GM19324 (cell line): ENCODE measurements around the gene TFDP2.
"Not testable (repeated sequence)": the region's sequence is repeated elsewhere in the genome, so short reads cannot be mapped to it uniquely, and the experiment has no call there.

ENCODE experiments used
- ATAC-seq: cut with Tn5 transposase; IDR thresholded peaks from one replicate; pipeline ENCODE4 v1.9.1; 2021; ENCODE audit warnings: mild to moderate bottlenecking, moderate library complexity; ENCODE audit not compliant: unreplicated experiment, low FRiP score

The TFDP2 gene

DNA sequence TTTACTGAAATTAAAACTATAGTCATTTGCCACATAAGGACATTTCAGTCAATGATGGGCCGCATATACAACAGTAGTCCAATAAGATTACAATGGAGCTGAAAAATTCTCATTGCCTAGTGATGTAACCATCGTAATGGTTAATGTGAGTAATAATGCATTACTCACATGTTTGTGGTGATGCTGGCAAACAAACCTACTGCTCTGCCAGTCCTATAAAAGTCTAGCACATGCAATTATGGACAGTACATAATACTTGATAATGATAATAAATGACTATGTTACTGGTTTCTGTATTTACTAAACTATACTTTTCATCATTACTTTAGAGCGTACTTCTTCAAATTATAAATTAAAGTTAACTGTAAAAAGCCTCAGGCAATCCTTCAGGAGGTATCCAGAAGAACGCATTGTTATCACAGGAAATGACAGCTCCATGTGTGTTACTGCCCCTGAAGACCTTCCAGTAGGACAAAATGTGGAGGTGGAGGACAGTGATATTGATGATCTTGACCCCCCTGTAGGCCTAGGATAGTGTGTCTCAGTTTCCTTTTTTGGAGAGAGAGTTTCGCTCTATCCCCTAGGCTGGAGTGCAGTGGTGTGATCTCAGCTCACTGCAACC lies 170.2 kb downstream of the TFDP2 start:
- no peak for ATAC-seq

DNA sequence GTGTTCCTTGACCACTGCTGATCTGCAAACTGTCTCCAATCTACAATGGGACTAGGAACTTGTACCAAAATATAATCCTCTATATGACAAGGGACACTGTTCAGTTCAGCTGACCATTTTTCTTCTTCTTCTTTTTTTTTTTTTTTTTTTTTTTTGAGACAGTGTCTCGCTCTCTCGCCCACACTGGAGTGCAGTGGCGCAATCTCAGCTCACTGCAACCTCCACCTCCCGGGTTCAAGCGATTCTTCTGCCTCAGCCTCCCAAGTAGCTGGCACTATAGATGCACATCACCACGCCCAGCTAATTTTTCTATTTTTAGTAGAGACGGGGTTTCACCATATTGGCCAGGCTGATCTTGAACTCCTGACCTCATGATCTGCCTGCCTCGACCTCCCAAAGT lies 174.6 kb downstream of the TFDP2 start:
- ATAC-seq, result not testable (repeated sequence)

DNA sequence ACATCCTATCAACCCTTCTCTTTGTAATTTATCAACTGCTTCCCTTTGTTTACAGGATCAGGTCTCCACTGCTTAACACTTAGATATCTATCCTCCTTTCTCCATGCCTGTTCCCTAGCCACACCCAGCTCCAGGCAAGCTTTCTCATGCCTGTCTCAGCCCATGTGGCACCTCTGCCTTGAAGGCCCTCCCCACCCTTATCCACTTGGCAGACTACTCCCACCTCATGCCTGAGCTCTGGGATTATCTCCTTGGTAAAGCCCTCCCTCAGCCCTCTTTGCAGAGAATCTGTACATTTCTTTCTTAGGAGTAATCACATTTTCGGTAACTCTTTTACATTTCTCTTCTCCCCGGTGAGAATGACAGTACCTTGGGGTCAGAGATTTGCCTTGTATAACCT lies 176.9 kb downstream of the TFDP2 start:
- no peak for ATAC-seq

DNA sequence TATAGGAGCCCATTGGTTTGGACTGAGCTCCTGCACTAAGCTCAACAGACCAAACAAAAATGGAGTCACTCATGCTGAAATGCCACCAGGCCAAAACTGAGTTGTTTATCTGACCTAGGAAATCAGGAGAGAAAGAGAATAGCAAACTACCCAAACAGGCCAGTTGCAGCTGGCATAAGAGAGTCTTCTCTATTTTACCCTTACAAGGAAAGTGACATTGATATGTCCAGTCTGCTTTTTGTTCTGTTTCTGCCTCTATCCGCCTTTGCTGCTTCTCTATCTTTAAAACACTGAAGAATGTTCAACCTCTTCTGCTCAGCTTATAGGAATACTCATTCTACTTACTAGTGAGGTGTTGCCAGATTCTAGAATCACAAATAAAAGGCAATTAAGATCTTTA lies 177.8 kb downstream of the TFDP2 start:
- ATAC-seq, result no peak

DNA sequence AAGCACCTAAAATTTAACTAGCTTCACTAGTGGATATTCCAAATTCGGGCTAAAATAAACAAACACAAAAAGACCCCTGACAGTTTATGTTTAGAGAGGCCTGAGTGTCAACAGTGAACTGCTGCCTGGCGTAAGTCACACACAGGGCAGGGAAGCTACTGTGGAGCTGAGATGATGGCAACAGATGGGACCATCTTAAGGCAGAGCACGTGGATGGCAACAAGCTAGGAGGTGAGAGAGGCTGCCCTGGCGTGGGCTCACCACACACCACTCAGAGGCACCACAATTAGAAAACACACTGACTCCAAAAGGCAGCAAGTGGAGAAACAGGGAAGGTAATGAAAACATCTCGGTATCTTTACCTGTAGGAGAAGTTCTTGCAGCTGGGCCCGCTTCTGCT lies 179.6 kb downstream of the TFDP2 start:
- ATAC-seq, result no peak

DNA sequence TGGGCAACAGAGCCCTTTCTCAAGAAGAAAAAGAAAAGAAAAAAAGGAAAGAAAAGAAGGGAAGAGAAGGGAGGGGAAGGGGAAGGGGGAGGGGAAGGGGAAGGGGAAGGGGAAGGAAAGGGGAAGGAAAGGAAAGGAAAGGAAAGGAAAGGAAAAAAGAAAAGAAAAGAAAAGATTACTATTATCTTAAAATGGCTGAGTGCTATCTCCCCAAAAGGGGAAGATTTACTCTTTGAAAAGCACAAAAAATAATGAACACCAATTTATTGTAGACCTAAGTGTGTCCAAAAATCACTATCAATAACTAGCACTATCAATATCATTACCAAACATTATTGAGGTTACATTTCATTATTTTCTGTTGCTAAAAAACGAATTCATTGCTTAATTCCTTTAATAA lies 183.9 kb downstream of the TFDP2 start:
- no peak for ATAC-seq

DNA sequence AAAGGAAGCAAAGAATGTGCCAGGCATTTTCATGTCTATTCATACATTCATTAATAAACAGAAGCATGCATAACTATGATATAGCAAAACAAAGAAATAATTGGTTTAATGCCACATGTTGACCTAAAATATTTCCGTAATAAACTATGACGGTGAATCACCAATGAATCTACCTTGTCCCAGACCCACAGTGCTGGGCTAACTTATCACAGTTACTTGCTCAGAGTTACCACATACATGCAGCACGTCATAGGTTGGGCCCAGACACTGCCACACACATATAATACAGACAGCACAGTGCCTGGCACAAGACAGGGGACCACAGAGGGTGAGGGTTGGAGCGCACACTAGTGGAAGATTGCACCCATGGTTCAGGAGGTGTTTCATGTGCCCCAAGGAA lies 186.0 kb downstream of the TFDP2 start:
- no peak for ATAC-seq

DNA sequence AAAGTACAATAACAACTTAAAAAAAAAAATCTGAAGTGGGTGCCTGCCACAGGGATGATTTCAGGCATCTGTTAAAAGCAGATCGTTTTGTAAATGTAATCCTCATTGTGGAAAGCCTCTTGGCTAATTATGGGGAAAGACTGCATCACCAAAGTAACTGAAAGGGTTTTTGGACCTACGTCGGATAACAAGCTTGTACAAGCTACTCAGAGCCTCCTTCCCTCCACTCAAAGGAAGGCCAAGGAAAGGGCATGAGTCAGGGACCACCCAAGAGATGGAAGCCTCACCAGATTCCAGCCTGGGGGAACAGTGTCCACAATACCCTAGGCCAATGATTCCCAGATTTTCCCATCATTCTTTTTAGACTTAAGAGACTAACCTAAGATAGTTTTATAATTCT lies 188.6 kb downstream of the TFDP2 start:
- ATAC-seq, result no peak

DNA sequence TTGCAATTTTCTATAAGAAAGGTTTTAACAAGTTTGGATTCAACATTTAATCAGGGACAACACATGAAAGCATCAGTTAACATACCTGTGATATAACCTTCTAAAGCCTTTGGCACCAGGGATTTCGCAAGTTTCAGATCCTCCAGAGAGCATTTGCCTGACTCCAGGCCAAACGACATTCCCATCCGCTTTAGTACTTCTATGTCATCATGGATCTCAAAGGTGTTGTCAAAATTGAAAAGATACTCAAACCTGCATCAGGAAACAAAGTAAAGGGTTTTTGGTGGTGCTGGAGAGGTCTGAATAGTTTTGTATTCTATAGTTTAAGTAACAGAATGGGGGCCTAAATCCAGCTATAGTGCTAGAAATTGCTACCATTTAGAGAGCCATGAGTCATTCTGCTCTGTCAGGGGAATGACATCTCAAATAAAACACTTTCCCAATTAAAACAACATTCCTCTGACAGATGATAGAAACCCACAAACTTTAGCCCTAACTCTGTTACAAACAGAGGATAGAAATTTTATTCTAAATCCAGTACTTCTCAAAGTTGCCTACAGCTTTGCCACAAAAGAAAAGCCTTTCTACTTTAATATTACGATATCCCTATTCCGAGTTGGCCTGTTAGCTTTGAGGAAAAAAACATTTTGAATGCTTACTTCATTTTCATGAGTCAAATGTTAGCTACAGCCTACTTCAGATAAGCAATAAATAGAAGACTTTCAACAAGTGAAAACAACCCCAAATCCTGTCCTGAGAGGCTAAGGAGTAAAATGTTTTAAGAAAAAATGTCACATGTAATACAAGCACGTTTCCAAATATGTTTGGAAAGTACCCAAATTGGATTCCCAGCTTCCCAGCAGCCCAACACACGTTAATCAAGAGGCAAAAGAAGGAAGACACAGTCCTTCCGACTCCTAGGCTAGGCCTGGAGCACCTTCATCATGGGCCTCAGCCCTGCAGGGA lies 189.5 kb downstream of the TFDP2 start:
- no peak for ATAC-seq

DNA sequence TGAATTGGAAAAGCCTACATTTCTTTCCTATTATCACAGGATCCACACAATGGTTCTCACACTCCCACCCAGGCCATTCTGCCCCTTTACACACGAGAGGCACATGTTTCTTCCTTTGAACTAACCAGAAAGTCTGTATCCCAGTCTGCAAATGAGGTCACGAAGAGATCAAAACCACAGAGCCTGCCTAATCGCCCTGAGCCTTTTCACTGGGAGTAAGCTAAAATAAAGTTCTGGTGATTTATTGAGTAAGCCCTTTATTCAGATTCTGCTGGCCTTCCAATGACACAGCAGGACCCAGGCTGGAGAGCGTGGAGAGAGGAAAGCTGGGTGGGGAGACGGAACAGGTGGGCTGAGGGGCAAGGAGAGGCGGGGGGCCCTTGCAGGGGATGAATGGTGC lies 194.2 kb downstream of the TFDP2 start:
- no peak for ATAC-seq

DNA sequence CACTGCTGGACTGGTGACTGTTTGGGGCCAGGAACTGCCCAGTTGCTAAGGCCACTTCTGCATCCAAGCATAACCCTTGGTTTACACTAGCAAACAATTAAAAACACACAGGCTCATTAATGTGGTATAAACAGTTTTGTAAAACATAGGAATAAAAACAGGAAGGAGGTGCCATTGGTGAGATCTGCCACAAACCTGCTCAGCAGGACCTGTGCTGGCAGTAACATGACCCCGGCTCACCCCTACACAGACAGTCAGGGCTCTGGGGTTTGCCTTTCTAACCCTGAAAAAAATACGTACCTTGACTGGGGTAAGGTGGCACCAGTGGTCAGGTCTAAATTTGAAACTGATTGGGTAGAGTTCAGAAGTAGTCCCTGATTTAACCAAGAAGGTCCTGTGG lies 196.7 kb downstream of the TFDP2 start:
- ATAC-seq, result no peak

DNA sequence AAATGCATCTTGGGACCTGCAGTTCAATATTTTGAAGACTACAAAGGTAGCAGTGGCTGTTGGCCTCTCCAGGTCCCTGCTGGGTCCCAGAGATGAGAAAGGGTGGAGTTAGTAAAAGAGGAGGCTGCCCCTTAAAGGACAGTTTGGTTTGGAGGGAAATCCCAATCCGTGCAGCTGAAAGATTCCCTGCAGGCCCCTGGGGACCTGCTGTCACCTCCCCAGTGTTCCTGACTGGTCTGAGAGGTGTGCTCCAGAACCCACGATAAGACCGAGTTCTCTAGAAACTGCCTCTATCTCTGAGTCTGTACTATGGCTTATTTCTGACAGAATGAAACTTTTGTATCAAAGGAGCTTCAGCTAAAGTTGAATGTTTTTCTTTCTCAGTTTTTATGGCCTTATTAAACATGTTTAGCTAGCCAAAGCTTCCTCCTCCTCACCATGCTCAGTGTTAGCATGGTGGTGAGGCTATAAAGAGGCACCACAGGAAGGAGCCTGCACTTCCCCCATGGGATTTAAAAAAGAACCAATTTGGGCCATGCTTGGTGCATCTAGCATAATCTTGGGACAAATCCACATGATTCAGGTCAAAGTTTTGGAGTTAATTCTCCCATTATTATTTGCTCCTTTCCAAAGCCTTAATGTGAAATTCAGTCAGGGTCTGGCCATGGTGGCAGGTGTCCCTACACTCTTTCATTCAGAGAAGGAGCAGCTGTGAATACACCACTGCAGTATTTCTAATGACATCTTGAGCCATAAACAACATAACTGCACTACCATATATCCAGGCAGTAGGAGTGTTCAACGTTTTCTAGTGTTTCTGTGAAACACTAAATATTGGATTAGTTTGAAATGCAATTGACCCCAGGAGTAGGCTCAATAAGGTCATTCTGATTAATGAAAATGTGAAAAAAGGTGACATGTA lies 198.5 kb downstream of the TFDP2 start:
- ATAC-seq, result no peak

DNA sequence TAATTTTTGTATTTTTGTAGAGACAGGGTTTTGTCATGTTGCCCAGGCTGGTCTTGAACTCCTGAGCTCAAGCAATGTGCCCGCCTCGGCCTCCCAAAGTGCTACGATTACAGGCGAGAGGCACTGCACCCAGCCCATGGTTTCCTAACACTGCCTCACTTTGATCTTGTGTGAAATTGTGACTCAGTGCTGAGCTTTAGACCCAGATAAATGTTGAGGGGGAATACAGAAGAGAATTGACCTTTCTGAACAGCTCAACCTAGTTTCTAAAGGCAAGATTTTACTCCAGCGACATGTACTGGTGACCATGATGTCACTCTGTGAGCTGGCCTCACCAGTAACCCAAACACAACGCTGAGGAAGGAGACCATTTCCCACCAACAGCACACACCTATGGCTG lies 199.4 kb downstream of the TFDP2 start:
- no peak for ATAC-seq

DNA sequence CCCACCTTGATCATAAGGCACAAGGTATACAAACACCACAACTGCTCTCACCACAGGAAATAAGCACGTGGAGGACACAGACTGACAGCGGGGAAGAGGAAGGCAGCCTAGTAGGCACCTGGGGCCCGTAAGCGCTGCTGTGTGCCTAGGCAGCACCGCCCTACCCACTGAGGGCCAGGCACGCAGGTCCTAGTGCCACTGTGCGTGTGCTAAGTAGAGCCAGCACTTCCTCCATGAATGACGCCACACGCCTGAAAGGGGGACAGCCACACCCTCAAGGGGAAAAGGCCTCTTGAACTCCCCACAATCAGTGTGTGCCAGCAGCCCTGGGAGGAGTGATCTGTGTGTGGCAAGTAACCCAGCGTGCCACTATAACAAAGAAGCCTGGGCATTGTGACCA lies 199.9 kb downstream of the TFDP2 start:
- no peak for ATAC-seq

DNA sequence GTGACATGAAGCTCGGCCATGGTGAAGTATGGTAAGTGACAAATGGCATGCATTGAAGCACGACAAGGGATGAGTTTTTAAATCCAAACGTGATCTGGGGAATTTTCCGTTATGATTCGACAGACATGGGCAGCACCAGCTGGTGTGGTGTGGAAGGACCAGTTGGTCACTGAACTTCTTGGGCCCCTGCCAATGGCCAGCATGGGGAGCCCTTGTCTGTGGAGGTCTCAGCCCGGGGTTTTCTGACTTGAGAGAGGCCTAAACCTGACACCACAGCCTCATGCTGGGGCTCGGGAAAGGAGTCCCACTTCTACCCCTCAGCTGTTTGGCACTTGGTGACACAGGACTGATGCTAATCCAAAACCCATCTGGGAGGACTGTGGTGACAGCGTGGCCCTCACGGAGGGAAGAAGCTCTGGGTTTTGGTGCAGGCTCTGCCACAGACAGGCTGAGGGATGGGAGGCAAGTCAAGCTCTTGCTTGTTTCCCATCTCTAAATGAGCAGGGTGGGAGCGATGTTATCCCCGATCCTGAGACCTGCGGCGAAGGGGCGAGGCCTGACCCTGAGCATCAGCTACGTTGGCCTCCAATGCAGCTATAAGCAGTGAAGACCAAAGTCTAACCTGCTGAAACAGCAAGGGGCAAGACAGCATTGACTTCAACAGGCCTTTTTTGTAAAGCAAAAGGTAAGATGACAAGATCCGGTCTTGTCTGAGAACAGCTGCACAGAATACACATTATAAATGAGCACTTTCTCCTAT lies 203.4 kb downstream of the TFDP2 start:
- ATAC-seq, result no peak

DNA sequence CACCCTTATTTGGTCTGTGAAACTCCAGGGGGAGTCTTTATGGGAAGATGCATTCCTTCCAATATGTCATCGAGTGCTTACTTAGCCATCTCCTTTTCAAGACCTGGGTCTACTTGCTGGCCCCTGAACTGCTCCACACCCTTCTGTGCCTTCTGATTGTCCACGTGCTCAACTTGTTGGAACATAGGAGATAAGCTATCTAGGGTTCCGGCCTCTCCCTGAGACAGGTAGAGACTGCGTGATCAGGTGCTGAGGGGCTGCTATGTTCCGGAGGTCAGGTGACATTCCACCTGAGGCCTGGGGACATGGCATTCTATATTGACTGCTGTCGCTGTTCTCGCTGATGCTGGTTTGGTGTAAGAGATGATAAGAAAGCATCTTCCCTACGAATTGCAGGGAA lies 207.3 kb downstream of the TFDP2 start:
- ATAC-seq, result no peak

DNA sequence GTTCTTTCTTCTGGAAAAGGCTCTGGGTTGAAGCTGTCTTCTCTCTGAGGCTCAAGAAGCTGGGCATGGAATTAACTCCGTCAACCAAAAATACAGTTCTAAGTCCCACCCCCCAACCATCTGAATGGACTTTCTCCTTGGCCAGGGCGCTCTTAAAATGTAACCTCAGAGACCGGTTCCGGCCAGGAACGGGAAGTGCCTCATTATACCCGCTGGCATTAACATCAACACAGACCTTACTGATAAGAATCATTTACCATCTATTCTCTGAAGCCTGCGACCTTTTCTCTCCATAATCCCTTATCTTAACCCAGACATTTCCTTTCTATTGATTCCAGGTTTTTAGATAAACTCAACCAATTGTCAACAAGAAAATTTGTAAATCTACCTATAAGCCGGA lies 208.3 kb downstream of the TFDP2 start:
- ATAC-seq, result no peak

DNA sequence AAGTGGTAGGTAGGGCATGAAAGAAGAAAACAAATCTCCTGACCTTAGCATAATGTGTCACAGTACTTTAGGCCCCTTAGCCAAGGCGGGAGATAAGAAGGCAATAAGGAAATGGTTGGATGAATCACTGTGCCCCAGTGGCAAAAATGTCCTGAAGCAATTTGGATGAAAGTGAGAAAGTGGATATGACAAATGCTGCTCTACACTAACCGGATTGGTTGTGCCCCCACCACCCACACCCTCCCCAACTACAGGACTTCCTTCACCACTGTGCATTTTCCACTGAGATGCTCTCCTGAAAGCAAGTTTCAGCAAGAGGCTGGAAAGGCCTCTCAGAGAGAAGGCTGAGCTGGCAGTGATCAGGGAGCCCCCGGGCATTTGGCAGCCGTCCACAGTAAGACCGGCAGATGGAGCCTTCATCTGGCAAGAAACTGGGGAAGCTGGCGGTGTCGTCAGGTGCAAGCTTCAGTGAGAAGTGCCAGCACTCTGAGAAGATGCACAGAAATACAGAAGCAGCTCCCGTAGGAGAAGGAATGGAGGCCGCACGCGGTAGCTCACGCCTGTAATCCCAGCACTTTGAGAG lies 209.1 kb downstream of the TFDP2 start:
- no peak for ATAC-seq

DNA sequence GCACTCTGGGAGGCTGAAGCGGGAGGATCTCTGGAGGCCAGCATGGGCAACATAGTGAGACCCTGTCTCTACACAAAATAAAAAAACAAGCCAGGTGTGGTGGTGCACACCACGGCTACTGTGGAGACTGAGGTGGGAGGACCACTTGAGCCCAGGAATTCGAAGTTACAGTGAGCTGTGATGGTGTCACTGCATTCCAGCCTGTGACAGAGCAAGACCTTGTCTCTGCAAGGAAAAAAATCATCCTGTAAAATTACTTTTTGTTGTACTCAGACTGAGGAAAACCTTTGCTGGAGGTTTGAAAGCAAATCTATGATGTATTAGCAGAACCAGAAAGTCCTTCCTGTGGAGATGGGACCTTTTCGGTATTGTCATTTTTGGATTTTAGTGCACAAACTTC lies 209.6 kb downstream of the TFDP2 start:
- ATAC-seq, result no peak

DNA sequence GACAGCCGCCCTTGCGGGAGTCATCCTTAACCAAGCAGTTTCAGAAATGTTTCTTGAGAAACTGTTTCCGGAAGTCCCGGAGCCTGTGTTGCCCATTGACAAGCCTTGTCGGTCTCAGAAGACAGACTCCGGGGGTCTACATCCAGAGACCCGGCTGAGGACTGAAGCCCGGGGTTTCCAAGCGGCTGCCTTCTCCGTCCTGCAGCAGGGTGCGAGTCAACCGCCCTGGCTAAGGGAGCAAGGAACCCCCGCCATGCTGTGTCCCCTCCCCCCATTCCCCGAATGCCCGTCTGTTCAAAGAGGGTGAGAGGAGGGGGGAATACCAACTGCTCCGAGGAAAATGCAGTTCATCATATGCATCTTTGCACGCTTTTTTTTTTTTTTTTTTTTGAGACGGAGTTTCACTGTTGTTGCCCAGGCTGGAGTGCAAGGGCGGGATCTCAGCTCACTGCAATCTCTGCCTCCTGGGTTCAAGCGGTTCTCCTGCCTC lies 211.3 kb downstream of the TFDP2 start:
- ATAC-seq, result no peak
